Esophagus muscularis mucosa (tissue), 3 donors: ENCODE measurements around the gene FAS.
"Not testable (repeated sequence)": the region's sequence is repeated elsewhere in the genome, so short reads cannot be mapped to it uniquely, and the experiment has no call there.

Source experiments
- POLR2A ChIP-seq: fragments of 450-650 bp; IDR thresholded peaks from one replicate; pipeline ENCODE4 v1.6.1; 2017; ENCODE audit warnings: antibody characterized with exemption, moderate library complexity, mild to moderate bottlenecking, low read depth
- POLR2AphosphoS5 ChIP-seq, 2 donors: sonication (generic); formaldehyde crosslinking; IDR thresholded peaks; one replicate each; pipeline ENCODE4 v1.6.1; 2017; ENCODE audit warnings: antibody characterized with exemption in 2 of 2
- TF ChIP-seq, protein P1 (sequence below), 3 experiments: fragments of 200-600 bp in 2 of 3; fragments of 450-650 bp in 1 of 3; sonication (generic) in 2 of 3; IDR thresholded peaks; one replicate each; pipeline ENCODE4 v1.5.1; 2017 to 2019; ENCODE audit warnings: antibody characterized with exemption in 3 of 3, mild to moderate bottlenecking in 2 of 3, moderate library complexity in 1 of 3

DNA sequence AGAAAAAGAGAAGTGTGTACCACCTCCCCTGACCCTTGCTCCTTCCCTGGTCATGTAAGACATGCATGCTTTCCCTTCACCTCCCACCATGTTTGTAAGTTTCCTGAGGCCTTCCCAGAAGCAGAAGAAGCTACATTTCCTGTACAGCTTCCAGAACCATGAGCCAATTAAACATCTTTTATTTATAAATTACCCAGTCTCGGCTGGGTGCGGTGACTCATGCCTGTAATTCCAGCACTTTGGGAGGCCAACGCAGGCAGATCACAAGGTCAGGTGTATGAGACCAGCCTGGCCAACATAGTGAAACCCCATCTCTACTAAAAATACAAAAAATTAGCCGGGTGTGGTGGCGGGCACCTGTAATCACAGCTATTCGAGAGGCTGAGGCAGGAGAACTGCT, 30.9 kb downstream of the FAS start:
- TF ChIP-seq, protein P1, sequence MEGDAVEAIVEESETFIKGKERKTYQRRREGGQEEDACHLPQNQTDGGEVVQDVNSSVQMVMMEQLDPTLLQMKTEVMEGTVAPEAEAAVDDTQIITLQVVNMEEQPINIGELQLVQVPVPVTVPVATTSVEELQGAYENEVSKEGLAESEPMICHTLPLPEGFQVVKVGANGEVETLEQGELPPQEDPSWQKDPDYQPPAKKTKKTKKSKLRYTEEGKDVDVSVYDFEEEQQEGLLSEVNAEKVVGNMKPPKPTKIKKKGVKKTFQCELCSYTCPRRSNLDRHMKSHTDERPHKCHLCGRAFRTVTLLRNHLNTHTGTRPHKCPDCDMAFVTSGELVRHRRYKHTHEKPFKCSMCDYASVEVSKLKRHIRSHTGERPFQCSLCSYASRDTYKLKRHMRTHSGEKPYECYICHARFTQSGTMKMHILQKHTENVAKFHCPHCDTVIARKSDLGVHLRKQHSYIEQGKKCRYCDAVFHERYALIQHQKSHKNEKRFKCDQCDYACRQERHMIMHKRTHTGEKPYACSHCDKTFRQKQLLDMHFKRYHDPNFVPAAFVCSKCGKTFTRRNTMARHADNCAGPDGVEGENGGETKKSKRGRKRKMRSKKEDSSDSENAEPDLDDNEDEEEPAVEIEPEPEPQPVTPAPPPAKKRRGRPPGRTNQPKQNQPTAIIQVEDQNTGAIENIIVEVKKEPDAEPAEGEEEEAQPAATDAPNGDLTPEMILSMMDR (IDR thresholded peaks at IDR 0.05) = not testable (repeated sequence)
- not testable (repeated sequence) for TF ChIP-seq POLR2A; POLR2AphosphoS5 (IDR thresholded peaks at IDR 0.05)
